ENCODE data around the gene GNAZ.

DNA sequence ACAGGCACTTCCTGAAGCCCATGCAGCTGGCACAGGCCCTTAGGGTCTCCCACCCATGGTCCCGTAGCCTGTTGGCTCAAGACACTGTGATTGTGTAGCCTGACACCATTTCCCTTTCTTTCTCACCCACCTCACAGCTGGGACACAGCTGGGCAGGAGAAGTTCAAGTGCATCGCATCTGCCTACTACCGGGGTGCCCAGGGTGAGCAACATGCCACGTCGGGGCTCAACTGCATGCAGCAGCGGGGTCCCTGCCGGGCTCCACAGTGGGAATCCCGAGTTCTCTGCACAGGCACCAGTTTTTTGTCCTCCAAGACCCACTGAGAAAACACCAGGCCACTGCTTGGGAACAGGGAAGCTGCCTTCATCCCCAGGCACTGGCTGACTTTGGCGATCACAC lies 85.5 kb downstream of the GNAZ start:
- TF ChIP-seq YY1 (IDR thresholded peaks at IDR 0.05; ENCODE audit: low read depth) = no peak
- TF ChIP-seq, protein P1, sequence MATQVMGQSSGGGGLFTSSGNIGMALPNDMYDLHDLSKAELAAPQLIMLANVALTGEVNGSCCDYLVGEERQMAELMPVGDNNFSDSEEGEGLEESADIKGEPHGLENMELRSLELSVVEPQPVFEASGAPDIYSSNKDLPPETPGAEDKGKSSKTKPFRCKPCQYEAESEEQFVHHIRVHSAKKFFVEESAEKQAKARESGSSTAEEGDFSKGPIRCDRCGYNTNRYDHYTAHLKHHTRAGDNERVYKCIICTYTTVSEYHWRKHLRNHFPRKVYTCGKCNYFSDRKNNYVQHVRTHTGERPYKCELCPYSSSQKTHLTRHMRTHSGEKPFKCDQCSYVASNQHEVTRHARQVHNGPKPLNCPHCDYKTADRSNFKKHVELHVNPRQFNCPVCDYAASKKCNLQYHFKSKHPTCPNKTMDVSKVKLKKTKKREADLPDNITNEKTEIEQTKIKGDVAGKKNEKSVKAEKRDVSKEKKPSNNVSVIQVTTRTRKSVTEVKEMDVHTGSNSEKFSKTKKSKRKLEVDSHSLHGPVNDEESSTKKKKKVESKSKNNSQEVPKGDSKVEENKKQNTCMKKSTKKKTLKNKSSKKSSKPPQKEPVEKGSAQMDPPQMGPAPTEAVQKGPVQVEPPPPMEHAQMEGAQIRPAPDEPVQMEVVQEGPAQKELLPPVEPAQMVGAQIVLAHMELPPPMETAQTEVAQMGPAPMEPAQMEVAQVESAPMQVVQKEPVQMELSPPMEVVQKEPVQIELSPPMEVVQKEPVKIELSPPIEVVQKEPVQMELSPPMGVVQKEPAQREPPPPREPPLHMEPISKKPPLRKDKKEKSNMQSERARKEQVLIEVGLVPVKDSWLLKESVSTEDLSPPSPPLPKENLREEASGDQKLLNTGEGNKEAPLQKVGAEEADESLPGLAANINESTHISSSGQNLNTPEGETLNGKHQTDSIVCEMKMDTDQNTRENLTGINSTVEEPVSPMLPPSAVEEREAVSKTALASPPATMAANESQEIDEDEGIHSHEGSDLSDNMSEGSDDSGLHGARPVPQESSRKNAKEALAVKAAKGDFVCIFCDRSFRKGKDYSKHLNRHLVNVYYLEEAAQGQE (IDR thresholded peaks at IDR 0.05; ENCODE audit: low read depth) = no peak
- TF ChIP-seq, protein P2, sequence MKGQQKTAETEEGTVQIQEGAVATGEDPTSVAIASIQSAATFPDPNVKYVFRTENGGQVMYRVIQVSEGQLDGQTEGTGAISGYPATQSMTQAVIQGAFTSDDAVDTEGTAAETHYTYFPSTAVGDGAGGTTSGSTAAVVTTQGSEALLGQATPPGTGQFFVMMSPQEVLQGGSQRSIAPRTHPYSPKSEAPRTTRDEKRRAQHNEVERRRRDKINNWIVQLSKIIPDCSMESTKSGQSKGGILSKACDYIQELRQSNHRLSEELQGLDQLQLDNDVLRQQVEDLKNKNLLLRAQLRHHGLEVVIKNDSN (IDR thresholded peaks at IDR 0.05) = no peak
- TF ChIP-seq TEAD4 (IDR thresholded peaks at IDR 0.05) = no peak
- TF ChIP-seq EGR1 (IDR thresholded peaks at IDR 0.05) = no peak
- no peak for TF ChIP-seq CEBPB (IDR thresholded peaks at IDR 0.05)
- no peak for TF ChIP-seq ZBTB7A (IDR thresholded peaks at IDR 0.05; ENCODE audit: low read depth)
- no peak for TF ChIP-seq EP300 (IDR thresholded peaks at IDR 0.05; ENCODE audit: borderline replicate concordance)
- TF ChIP-seq TAF1 (IDR thresholded peaks at IDR 0.05; ENCODE audit: low read depth) = no peak

Data from Ishikawa (cell line).